NOMO-1 (cell line): ENCODE data around the gene IL31RA.
A peak's percentile ranks its signal among the peaks of the same experiment; 100 is the strongest.
"Not testable (repeated sequence)": the region's sequence is repeated elsewhere in the genome, so short reads cannot be mapped to it uniquely, and the experiment has no call there.

ENCODE experiments used
- DNase-seq, 2 experiments: peaks; one replicate each; lab custom pipeline; 2025; ENCODE audit not compliant: unreplicated experiment in 2 of 2; lab: John Stamatoyannopoulos, UW

The IL31RA gene

DNA sequence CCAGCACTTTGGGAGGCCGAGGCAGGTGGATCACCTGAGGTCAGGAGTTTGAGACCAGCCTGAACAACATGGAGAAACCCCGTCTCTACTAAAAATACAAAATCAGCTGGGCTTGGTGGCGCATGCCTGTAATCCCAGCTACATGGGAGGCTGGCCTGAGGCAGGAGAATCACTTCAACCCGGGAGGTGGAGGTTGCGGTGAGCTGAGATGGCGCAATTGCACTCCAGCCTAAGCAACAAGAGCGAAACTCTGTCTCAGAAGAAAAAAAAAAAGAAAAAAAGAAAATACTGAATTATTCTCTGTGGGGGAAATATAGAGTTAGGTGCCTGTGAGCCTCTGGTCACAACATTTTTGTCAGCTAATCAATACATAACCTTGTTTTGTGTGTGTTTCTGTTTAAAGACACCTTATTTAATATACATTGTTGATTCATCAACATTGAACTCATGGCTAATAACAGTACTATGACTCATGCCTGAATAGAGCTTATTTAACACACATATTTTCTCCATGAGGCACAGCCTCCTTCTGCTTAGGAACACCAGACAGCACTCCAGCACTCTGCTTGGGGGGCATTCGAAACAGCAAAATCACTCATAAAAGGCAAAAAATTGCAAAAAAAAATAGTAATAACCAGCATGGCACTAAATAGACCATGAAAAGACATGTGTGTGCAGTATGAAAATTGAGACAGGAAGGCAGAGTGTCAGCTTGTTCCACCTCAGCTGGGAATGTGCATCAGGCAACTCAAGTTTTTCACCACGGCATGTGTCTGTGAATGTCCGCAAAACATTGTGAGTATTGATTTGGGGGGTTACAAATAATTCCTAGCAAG, at the start of gene IL31RA:
Gene IL31RA, plus strand, starts transcription at position 519 of the 836 bp plus-strand sequence. Its CDS starts 214 bp downstream, at position 733.
- peak in 1 of 2 experiments; percentile 78 for DNase-seq

DNA sequence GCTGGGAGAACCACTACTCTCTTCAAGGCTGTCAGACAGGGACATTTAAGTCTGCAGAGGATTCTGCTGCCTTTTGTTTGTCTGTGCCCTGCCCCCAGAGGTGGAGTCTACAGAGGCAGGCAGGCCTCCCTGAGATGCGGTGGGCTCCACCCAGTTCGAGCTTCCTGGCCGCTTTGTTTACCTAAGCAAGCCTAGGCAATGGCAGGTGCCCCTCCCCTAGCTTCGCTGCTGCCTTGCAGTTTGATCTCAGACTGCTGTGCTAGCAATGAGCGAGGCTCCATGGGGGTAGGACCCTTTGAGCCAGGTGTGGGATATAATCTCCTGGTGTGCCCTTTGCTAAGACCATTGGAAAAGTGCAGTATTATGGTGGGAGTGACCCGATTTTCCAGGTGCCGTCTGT, 42.3 kb upstream of the IL31RA start:
- DNase-seq: not testable (repeated sequence)

DNA sequence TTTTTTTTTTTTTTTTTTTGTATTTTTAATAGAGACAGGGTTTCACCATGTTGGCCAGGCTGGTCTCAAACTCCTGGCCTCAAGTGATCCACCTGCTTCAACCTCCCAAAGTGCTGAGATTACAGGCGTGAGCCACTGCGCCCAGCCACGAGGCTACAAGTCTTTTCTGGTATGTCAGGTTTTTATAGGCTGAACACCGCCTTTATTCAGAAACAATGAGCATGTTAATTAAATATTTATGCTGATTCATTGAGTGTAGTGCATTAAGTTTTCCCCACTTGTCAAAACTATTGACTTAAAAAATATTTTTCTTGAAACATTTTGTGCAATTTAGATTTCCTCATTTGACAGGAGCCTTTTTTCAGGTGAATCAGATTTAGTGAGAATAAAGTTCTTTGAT, 35.2 kb upstream of the IL31RA start:
- not testable (repeated sequence) for DNase-seq

DNA sequence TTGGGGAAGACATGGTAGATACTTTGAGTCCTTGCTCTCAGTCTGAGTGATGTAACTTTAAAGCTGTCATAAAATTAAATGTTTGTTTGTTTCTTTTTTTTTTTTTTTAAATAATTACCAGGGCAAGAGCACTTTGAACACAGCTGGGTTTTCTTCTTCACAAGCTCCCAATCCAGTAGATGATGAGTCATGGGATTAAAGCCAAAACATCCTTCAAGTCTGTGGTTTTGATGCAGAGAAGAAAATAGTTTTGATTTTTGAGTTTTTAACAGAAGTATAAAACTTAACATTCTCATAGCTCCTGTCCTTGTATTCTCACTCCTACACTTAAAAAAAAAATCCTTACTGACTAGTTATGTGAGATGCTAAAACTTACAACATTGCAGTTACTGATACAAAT, 34.8 kb upstream of the IL31RA start:
- DNase-seq: no peak

DNA sequence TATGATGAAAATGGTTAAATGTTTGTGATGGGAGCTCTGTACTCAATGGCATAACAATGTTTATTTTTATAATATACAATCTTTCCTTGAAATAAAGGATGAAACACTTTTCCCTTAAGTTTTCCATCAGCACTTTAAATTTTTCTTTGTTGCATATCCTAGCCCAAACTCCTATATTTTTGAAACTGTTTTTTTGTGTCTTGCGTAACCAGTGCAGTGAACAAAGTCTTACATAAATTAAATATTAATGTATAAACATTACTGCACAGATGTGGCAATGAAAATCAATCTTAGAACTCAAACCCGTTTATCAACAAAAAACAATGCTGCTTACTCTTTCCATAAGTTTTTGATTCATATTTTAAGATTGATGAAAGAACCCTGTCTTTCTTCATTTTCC, 34.1 kb upstream of the IL31RA start:
- DNase-seq: no peak

DNA sequence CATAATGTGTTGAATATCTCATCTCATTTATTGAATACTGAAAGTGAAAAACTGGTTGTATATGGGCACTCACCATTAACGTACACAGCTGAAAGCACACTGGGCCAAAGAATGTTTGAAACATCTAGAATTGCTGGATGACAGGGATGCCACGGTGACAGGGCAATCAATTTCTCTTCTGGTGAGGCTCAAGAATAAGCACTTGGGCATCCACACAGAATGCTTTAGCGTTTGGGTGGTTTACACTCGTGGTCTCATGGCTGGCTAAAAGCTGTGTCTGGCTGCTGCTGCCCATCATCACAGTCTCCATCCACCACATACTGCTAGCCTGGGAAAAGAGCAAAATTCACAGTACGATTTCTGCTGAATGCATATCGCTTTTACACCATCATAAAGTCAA, 30.7 kb upstream of the IL31RA start:
- DNase-seq: no peak

DNA sequence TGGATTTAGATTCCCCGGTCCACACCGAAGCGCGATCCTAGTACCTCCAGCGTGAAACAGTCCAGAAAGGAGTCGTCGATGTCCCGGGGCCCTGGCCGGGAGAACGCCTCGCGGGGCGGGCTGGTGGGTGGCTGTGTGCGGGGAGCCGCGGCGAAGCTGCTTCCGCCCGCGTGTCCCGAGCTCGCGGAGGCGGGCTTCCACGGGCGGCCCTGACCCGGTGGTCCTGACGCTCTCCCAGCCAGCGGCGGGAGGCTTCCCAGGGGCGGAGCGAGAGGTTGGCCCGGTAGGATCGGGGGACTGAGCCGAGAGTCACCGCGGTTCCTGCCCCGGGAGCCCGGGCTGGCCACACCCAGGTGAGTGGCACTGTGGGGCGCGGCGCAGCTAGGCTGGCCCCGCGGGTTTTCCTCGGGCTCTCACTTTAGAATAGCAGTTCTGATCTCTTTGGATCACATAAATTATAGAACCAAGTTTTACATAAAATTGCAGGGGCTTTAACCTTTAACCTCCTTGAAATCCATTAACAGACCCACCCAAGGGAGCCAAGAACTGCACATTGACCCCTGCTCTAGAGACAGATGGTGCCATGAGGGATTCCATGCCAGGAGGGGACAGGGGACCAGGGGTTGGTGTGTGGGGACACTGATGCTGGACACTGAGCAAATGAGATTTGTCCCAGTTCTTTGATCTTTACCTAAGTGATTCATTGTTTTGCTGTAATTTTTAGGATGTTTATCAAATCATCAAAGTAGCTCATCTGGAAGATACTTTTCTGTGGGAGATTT, 29.2 kb upstream of the IL31RA start:
- peak in 1 of 2 experiments; percentile 2 for DNase-seq

DNA sequence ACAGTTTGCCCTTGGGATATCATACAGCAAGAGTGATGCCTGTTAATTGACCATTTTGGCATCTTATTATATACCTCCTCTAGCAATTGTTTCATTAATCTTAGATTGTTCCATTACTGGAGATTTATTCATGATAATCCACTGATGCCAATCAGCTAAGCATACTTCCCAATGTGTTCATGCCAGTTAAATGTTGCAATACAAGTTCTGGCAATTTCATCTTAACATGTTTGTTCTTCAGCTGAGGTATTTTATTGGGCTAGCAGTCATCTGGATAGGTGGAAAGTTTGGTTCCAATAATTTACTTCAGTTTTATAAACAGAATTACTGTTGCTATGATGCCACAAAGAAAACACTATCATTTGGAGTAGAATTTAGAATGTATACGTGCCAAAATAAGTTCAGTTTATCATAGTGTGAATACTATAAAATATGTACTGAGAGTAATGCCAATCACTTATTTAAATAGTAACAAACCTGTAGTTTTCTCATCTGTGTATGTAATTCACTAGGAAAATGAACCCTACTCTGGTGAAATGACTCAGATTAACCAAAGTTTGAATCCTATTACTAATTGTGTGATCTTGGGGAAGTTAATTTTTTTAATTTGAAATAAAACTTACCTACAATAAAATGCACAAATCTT, 27.9 kb upstream of the IL31RA start:
- no peak for DNase-seq

DNA sequence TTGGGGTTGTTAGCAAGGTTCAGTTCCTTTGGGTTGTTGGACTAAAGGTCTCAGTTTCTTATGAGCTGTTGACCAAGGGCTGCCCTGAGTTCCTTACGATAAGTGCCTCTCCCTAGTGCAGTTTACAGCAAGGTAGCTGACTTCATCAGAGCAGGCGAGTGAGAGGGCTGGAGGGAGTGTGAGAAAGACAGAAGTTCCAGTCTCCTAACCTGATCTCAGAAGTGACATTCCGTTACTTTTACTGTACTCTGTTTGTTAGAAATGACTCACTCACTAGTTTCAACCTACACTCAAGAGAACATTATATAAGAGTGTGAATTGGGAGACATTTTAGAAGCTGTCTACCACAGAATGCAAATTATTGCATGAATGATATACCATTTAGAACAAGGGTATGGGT, 21.2 kb upstream of the IL31RA start:
- DNase-seq: no peak

DNA sequence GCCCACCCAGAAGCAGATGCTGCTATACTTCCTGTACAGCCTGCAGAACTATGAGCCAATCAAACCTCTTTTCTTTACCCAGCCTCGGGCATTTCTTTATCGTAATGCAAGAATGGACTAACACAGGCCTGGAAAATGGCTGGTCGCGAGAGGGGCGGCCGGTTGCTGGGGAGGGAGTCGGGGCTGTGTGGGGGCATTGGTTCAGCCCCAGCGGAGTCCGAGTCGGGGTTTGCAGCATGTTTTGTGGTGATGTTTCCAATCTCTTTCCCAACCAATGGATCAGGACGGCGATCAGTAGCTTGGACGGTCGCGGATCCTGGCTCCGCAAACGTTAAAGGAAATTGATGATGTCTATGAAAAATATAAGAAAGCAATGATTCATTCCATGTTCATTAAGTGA, 18.7 kb upstream of the IL31RA start:
- DNase-seq: no peak

DNA sequence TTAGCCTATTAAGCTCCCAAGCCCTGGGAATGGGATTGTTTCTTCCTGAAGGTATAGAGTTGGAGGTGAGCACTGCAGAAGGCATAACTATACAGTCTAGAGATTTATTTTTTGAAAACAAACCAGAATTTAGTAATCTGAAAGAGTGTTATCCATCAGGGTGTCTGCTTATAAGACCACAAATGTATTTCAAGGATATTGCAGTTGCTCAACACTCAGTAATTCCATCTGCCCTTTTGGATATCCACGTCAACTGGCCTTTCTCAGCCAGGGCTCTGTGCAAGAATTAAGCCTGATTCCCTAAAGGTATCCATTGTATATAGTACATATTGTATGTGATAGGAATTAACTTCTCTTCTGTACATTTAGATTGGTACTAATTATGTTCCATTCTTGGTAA, 15.0 kb upstream of the IL31RA start:
- no peak for DNase-seq

DNA sequence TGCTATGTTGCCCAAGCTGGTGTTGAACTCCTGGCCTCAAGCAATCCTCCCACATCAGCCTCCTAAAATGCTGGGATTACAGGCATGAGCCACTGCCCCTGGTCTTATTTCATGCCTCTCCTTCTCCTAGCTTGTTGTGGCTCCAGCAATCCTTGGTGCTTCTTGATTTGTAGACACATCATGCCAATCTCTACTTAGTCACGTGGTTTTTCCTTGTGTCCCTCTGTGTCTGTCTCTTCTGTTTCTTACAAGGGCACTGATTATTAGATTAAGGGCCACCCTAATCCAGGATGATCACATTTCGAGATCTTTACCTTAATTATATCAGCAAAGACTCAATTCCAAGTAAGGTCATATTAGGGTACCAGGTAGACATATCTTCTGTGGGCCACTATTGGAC, 9.2 kb upstream of the IL31RA start:
- no peak for DNase-seq

DNA sequence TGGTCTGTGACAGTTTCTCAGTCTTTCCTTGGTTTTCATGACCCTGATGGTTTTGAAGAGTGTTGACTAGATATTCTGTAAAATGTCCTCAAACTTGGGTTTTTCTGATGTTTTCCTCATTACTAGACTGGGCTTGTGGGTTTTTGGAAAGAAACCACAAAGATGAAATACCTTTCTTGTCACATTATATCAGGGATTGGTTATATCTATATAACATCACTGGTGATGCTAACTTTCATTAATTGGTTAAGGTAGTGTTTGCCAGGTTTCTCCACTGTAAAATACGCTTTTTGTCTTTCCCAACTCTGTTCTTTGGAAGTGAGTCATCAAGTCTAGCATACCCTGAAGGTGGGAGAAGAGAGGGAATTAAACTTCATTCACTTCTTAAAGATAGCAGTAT, 3.3 kb upstream of the IL31RA start:
- no peak for DNase-seq

DNA sequence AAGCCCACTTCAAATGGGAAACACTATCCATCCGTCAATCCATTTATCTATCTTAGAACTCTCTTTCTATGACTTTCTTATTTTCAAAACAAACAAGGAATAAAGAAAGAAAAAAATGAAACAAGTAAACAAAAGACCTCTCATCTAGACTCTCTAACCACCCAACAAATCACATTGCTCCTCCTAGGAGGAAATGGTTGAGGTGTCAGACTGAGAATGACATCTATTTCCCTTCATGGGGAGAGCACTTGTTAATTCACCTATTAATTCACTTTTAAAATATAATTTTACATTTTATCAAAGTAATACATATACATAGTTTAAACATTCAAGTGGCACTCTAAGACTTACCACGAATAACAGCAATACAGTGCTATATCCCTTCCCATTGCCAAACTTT, 2.4 kb upstream of the IL31RA start:
- no peak for DNase-seq

DNA sequence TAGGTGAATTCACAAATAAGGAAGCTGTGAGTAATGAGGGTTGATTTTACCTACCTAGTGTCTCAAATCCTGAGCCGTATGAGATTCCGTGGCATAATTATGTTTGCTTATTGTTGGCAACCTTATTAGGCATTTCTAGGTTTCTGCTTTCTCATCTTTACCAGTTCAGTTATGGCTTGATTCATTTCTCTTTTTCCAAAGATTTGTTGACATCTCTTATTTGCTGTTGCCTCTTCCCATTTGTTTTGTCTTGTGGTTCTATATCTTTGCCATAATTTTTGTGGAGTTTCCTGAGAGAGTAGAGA, 470 bp downstream of the IL31RA start:
- DNase-seq: peak in 1 of 2 experiments; percentile 57

DNA sequence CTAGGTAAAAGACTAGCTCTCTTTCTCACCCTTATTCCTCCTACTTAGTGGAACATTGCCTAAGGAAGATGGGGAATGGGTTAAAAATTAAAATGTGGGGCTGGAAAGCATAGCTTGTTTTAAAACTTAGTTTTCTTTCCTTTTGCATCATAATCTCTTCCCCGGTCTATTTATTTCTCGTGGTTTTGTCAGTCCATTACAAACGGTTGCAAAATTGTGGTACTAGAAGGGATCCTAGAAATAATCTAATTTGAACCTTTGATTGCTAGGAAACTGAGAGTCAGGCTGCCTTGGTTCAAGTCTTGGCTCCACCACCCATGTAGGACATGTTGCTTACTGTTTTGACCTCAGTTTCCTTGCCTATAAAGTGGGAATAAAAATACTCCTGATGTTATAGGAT, 1.3 kb downstream of the IL31RA start:
- peak; percentile 49 to 72 for DNase-seq

DNA sequence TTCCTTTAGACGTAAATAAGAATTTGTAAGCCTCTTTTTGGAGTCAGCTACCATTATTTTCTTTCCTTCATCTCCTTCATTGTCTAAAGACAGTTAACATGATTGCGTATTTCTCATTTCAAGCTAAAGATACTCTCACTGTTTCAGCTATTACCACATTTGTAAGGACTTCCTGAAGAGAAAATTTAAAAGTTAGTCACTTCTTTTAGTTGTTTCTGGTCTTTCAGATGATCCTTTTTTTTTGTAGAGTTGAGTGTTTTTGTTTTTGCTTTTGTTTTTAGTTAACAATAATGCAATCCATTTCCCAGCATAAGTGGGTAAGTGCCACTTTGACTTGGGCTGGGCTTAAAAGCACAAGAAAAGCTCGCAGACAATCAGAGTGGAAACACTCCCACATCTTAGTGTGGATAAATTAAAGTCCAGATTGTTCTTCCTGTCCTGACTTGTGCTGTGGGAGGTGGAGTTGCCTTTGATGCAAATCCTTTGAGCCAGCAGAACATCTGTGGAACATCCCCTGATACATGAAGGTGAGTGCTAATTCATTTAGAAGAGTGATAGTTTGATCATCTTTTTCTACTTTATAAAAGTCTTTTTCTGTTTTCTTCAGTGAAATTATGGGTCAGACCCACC, 2.0 kb downstream of the IL31RA start:
- DNase-seq: peak in 1 of 2 experiments; percentile 54

DNA sequence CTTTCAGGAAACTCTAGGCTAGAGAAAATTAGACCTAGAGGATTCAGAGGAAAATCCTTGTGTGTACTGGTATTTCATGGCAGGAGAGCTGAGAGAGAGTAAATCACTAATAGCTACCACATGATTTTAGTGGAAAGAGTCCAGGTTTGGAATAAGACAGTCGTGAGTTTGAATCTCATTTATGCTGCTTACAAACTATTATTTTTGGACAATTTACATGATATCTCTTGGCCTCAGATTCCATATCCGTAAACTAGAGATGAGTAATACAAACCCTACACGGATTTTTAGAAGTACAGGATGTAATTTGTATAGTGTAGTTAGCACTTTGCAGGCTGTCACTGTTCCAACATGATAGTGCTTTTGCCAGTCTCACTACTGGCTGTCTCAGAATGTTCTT, 2.7 kb downstream of the IL31RA start:
- DNase-seq: peak in 1 of 2 experiments; percentile 11

DNA sequence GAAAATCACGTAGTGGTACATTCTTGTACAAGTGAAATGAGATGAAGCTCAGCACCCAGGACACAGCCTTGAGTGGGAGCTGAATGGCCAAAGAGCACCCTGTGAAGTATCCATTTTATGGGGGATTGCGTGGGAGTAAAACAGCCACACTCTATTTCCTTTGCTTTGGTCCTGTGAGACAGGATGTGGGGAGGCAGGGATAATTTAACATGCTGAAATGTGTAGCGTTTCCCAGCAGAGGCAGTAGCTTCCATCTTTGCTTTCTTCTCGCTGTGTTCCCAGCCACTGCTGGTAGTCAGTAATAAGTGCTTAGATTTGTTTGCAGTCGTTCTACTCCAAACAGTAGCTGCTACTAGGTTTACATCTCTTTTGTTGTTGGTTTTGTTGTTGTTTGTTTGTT, 4.4 kb downstream of the IL31RA start:
- DNase-seq: peak in 1 of 2 experiments; percentile 31

DNA sequence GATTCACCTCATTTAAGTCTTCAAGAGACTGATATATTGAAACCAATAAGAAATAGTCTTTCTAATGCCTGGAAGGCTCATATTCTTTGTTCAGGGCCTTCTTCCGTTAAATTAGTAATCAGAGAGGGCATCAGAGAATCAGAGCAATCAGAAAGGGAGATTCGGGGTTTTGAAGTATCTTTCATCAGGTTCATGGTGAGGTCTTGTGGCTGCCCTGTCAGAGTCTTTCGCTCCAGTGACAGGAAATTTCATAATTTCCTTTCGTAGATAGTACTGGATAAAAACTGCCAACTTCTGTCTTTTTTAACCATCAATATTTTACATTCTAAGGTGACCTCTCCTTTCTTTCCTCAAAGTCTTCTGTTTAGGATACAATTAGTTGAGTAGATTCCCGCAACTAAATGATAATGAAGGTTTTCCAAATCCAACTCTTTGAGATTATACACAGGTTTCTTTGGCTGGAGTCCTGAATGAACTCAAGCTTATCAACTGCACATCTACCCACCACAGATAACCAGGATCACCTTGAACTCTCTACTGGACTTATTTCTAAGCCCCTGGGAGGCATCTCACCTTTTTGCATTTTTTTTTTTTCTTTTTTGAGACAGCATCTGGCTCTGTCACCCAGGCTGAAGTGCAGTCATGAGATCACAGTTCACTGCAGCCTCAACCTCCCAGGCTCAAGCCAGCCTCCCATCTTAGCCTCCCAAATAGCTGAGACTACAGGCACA, 5.5 kb downstream of the IL31RA start:
- peak; percentile 69 to 94 for DNase-seq

DNA sequence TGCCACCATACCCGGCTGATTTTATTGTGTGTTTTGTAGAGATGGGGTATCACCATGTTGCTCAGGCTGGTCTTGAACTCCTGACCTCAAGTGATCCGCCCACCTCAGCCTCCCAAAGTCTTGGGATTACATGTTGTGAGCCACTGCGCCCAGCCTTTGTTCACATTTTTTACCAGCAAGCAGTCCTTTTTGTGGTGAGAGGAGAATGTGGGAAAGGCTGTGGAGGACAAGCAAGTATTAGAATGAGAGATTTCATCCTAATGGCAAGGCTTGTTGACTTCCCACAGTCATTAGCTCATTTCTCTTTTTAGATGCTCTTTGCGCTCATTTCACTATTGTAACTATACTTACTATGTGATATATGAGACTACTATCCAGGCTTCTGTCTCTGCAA, 6.1 kb downstream of the IL31RA start:
- no peak for DNase-seq
